ENCODE measurements around the gene PLN. TPM values are rescaled to one million over a fixed set of nuclear protein-coding genes. Genes with fewer than 3 reads are reported as not detected.

Gene PLN
- total RNA-seq (0.80 TPM in 1 of 2 replicates, not detected in the other), polyA plus RNA-seq (0.40 and 0.69 TPM in 2 replicates)

DNA sequence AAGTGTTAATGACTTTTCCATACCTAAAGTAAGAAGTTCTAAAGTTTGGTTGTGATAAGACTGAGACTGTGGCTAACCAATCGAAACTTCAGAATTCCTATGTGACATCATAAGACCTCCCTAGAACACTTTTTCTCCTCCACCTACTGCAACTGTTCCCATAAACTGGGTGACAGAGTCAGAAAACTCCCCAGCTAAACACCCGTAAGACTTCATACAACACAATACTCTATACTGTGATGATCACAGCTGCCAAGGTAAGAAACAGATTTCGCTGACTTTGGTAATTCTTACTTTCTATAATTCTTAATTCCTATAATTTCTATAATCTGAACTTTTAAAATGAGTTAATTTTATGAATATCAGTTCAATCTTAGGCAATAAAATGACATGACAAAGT is at the start of gene PLN:
Gene PLN (plus strand): TSS at position 161 of the 400 bp plus-strand sequence. CDS start 10,626 bp downstream, outside the sequence.
- Histone ChIP-seq H4K20me1 (ENCODE audit: insufficient read depth, poor library complexity, severe bottlenecking) (peaks cover 22% of the 10 kb centered on the region), H3K4me2 (no peak within 1 kb of the TSS)
- TF ChIP-seq EZH2 (IDR thresholded peaks at IDR 0.05; ENCODE audit: borderline replicate concordance) (no peak), EZH2phosphoT487 (IDR thresholded peaks at IDR 0.05; ENCODE audit: low read depth, severe bottlenecking, unreplicated experiment) (no peak)
- TF ChIP-seq, protein P1, sequence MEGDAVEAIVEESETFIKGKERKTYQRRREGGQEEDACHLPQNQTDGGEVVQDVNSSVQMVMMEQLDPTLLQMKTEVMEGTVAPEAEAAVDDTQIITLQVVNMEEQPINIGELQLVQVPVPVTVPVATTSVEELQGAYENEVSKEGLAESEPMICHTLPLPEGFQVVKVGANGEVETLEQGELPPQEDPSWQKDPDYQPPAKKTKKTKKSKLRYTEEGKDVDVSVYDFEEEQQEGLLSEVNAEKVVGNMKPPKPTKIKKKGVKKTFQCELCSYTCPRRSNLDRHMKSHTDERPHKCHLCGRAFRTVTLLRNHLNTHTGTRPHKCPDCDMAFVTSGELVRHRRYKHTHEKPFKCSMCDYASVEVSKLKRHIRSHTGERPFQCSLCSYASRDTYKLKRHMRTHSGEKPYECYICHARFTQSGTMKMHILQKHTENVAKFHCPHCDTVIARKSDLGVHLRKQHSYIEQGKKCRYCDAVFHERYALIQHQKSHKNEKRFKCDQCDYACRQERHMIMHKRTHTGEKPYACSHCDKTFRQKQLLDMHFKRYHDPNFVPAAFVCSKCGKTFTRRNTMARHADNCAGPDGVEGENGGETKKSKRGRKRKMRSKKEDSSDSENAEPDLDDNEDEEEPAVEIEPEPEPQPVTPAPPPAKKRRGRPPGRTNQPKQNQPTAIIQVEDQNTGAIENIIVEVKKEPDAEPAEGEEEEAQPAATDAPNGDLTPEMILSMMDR (IDR thresholded peaks at IDR 0.05; ENCODE audit: poor library complexity) = no peak

DNA sequence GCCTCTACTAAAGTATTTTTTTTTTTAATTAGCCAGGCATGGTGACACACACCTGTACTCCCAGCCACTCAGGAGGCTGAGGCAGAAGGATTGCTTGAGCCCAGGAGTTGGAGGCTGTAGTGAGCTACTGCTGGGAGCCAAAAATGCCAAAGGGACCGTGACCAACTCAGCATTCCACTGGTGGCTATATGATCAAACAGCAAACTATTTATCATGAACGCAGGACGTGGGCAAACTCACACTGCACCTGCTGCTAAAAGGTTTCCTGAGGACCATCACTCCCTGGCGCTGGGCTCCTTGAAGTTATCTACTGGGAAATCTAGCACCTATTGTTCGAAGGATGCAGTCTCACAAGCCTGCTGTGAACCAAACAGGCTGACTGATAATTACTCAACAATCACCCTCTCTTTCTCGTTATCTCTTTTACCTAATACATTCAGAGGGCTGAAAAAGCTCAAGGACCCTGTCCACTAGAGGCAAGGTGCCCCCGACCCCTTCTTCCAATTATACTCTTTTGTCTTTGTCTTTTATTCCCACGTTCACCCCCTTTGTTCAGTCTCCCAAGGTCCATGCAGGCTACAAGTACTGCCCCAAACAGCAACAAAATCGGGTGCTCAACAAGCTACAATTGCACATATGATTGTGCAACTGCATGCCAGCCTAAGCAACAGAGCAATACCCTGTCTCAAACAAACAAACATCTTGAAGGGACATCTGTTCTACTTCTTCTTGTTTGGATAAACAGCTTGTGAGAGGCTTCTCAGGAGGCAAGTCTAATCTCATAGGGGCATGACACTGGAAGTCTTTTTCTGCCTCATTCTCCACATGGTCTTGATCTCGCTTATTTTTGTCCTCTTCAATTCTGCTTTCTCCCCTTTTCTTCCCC is 47.7 kb upstream of the PLN start:
- no peaks in the 10 kb centered on the region for H4K20me1 ChIP-seq (ENCODE audit: insufficient read depth, poor library complexity, severe bottlenecking)
- H3K27ac ChIP-seq = no peak overlapping the region
- no peaks in the 10 kb centered on the region for H3K9me2 ChIP-seq (replicated peaks; ENCODE audit: insufficient read depth)
- no peaks in the 10 kb centered on the region for H3K9me3 ChIP-seq (ENCODE audit: low read depth)
- WGBS (ENCODE audit: low lambda C conversion rate, missing lambda C conversion rate) = 82% methylated on average over 10 of the region's 10 CpGs
- no peaks in the 10 kb centered on the region for H3K36me3 ChIP-seq (replicated peaks; ENCODE audit: insufficient read depth, low read depth)
- TF ChIP-seq EZH2 (IDR thresholded peaks at IDR 0.05; ENCODE audit: borderline replicate concordance) = no peak
- TF ChIP-seq, protein P1 (IDR thresholded peaks at IDR 0.05; ENCODE audit: poor library complexity) = no peak
- no peak for TF ChIP-seq EZH2phosphoT487 (IDR thresholded peaks at IDR 0.05; ENCODE audit: low read depth, severe bottlenecking, unreplicated experiment)
- H3K4me1 ChIP-seq (ENCODE audit: insufficient read depth) = no peaks in the 10 kb centered on the region
- peak; percentile 5 for DNase-seq (ENCODE audit: low spot score)
- H3K4me3 ChIP-seq = no peak overlapping the region
- no peak overlapping the region for H2AFZ ChIP-seq
- H3K79me2 ChIP-seq = peaks cover 12% of the 10 kb centered on the region
- H3K27me3 ChIP-seq = no peaks in the 10 kb centered on the region
- no peak overlapping the region for H3K4me2 ChIP-seq

More for the DNA sequence above, at the start of gene PLN:
- Histone ChIP-seq H3K79me2 (peaks cover 74% of the 10 kb centered on the region), H3K9me3 (ENCODE audit: low read depth) (no peaks in the 10 kb centered on the region), H3K36me3 (replicated peaks; ENCODE audit: insufficient read depth, low read depth) (no peaks in the 10 kb centered on the region), H3K27ac (no peak within 1 kb of the TSS), H2AFZ (no peak within 1 kb of the TSS), H3K4me3 (no peak within 1 kb of the TSS), H3K27me3 (no peaks in the 10 kb centered on the region), H3K9me2 (replicated peaks; ENCODE audit: insufficient read depth) (no peaks in the 10 kb centered on the region), H3K4me1 (ENCODE audit: insufficient read depth) (no peaks in the 10 kb centered on the region)
- no peak for DNase-seq (ENCODE audit: low spot score)
- WGBS (ENCODE audit: low lambda C conversion rate, missing lambda C conversion rate) = 92% methylated on average over 3 of the region's 3 CpGs

DNA sequence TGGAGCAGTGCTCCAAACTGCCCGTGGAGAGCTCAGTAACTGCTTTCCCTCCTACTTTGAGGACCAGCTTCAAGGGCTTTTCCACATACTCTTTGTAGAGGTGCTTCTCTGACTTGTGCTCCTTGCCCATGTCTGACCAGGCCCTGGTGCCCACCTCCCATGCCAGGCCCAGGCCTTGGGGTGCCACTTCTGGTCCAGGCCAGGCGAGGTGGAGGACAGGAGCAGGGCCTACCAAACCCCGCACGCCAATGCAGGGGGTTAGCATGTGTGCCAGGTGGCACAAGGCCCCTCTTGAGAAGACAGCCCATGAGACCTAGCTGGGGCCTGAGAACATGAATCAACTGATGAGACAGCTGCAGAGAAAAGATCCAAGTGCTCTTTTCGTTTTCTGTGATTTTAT is 47.0 kb upstream of the PLN start:
- H3K27me3 ChIP-seq = no peaks in the 10 kb centered on the region
- TF ChIP-seq EZH2phosphoT487 (IDR thresholded peaks at IDR 0.05; ENCODE audit: low read depth, severe bottlenecking, unreplicated experiment) = no peak
- no peak for TF ChIP-seq EZH2 (IDR thresholded peaks at IDR 0.05; ENCODE audit: borderline replicate concordance)
- TF ChIP-seq, protein P1 (IDR thresholded peaks at IDR 0.05; ENCODE audit: poor library complexity) = no peak
- no peak overlapping the region for H2AFZ ChIP-seq
- no peak for DNase-seq (ENCODE audit: low spot score)
- no peaks in the 10 kb centered on the region for H3K4me1 ChIP-seq (ENCODE audit: insufficient read depth)
- 94% methylated on average over 5 of the region's 5 CpGs for WGBS (ENCODE audit: low lambda C conversion rate, missing lambda C conversion rate)
- no peaks in the 10 kb centered on the region for H3K9me3 ChIP-seq (ENCODE audit: low read depth)
- no peak overlapping the region for H3K4me2 ChIP-seq
- peaks cover 10% of the 10 kb centered on the region for H3K79me2 ChIP-seq
- no peaks in the 10 kb centered on the region for H3K36me3 ChIP-seq (replicated peaks; ENCODE audit: insufficient read depth, low read depth)
- no peak overlapping the region for H3K27ac ChIP-seq
- H3K4me3 ChIP-seq = no peak overlapping the region
- H4K20me1 ChIP-seq (ENCODE audit: insufficient read depth, poor library complexity, severe bottlenecking) = no peaks in the 10 kb centered on the region
- no peaks in the 10 kb centered on the region for H3K9me2 ChIP-seq (replicated peaks; ENCODE audit: insufficient read depth)

All from hepatocyte (in vitro differentiated cells).